ENCODE results near the gene HOXB5.

HOXB5 gene

DNA sequence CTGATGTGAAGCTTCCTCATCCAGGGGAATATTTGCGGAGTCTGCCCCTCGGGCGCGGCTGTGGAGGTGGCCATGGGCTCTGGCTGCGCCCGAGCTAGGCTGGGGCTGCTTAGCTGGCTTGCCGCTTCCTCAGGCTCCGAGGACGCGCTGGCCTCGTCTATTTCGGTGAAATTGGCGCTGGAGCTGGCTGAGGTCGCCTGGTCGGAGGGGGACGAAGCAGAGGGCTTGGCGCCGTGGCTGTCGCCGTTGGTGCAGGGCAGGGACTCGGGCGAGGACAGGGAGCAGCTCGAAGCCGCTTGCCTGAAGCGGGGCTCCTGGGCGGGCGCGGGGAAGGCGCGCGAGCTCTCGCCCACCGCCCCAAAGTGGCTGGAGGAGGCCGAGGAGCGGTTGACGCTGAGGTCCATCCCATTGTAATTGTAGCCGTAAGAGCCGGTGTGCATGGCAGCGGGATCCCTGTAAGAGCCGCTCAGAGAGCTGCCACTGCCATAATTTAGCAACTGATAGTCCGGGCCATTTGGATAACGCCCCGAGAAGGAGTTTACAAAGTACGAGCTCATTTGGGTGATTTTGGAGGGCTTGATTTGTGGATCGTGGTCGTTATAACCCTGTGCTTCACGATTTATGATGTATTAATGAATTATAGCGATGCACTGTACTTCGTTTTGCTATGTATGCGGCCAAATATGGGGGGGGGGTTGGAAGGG, at the start of gene HOXB5:
TSS of gene HOXB5 (minus strand) at position 654 of the 704 bp plus-strand sequence. CDS start at position 557, 97 bp downstream.
- no peak for DNase-seq (ENCODE audit: low spot score)
- CTCF ChIA-PET: interaction anchor here (0.7 to 1.4 kb wide), 2 partner anchors 9 to 450 kb away, joined by 3 to 4 read pairs; no protein-coding TSS in a partner anchor
- H3K27ac ChIP-seq: no peak within 1 kb of the TSS
- TF ChIP-seq, protein P1, sequence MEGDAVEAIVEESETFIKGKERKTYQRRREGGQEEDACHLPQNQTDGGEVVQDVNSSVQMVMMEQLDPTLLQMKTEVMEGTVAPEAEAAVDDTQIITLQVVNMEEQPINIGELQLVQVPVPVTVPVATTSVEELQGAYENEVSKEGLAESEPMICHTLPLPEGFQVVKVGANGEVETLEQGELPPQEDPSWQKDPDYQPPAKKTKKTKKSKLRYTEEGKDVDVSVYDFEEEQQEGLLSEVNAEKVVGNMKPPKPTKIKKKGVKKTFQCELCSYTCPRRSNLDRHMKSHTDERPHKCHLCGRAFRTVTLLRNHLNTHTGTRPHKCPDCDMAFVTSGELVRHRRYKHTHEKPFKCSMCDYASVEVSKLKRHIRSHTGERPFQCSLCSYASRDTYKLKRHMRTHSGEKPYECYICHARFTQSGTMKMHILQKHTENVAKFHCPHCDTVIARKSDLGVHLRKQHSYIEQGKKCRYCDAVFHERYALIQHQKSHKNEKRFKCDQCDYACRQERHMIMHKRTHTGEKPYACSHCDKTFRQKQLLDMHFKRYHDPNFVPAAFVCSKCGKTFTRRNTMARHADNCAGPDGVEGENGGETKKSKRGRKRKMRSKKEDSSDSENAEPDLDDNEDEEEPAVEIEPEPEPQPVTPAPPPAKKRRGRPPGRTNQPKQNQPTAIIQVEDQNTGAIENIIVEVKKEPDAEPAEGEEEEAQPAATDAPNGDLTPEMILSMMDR (conservative IDR thresholded peaks at IDR 0.05; ENCODE audit: low read depth): no peak
- POLR2A ChIA-PET (ENCODE audit: low non-redundant PET): no interaction called here

DNA sequence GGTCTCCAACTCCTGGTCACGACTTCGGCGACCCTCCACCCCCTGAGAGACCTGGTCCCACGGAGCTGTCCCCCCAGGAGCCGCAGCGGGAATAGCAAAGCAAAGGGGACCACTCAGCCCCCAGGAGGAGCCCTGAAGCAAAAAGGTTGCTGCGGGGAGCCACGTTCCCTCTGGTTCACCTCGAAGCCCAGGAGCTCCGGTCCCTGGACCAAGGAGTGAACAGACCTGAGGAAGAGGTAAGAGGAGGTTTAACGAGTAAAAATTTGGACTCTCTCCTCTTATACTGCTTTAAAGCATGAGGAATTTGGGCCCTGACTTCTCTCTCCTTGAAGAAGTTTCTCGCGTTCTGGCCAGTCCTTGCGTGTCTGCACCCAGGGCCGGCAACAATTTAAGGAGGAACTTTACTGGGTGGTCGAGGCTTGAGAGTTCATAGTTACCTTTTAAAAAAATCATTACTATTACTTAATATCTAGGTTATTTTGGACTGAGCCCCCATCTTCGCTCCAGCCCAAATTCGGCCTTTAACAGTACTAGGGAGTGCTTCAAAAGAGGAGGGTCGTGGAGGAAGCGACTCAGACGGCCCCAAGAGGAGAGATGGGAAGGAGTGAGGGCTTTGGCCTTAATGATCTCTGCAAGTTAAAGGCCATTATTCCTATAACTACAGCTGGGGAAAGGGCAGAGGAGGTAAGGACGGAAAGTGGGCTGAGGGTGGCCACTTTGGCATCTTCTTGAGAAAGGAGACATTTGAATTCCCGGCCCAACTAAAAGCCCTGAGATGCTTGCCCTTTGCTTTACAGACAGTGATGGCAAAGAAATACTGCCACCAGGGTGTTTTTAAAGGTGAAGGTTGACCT, 49.5 kb upstream of the HOXB5 start:
- POLR2A ChIA-PET (ENCODE audit: low non-redundant PET): no interaction called here
- DNase-seq (ENCODE audit: low spot score): no peak
- CTCF ChIA-PET: interaction anchor here (0.6 kb wide), 1 partner anchor 165 kb away, joined by 3 read pairs; no protein-coding TSS in a partner anchor
- H3K27ac ChIP-seq: no peak overlapping the region
- TF ChIP-seq, protein P1 (conservative IDR thresholded peaks at IDR 0.05; ENCODE audit: low read depth): no peak

DNA sequence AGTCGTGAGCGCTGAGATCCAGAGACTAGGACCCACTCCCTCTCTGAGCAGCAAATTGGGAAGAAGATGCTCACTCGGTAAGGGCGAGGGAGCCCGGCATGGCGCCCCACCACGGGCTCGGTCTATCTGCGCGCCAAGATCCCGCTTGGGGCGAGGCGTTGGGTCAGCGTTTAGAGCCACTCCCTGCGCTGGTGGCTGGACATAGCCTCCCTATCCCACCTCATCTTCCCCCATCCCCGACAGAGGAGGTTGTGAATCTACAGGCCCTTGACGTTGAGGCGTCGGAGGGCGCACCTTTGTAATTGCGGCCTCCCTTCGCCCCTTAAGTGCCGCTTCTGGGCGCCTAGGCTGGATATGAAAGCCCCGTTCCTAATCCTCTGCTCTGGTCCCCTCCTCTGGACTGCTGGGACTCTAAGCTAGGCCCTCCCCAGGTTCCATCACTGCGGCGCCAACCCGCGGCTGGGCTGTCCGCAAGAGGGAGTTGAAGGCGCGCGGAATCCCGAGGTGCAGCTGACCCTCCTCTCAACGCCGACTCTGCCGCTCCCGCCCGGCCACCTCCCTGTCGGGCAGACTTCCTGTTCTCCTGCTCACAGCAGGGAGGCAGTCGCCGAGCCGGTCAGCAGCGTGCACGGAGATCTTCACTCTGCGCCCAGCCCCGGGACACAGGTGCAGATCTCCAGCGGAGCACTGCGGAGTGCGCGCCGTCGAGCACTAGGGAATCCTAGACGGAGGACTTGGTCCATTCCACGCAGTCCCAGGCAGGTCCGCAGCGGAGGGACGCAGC, 48.7 kb upstream of the HOXB5 start:
- CTCF ChIA-PET: interaction anchor here (0.6 kb wide), 1 partner anchor 166 kb away, joined by 3 read pairs; no protein-coding TSS in a partner anchor
- no peak overlapping the region for H3K27ac ChIP-seq
- TF ChIP-seq, protein P1 (conservative IDR thresholded peaks at IDR 0.05; ENCODE audit: low read depth): no peak
- DNase-seq (ENCODE audit: low spot score): no peak
- POLR2A ChIA-PET (ENCODE audit: low non-redundant PET): no interaction called here

DNA sequence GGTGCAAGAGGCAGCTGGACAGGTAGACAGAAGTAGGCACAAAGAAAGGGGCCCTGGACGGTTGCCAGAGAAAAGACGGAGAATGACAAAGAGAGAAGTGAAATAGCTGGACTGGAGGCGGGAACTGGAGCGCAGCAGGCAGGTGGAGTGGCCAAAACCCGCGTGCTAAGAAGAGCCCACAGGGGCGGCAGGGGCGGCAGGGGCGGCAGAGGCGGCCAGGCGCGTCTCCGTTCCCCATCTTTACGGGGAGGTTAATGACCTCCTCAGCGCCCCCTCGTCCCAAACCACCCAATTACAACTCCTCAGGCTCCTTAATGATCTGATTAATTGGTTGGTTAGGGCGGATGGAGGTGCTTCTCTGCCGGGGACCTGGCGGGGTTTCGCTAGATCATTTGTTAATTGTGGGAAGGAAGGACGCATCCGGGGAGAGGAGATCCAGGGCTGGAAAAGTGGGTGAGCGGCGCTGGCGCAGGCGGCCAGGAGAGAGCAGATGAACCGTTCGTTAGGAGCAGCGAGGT, 48.0 kb upstream of the HOXB5 start:
- H3K27ac ChIP-seq: no peak overlapping the region
- TF ChIP-seq, protein P1 (conservative IDR thresholded peaks at IDR 0.05; ENCODE audit: low read depth): no peak
- DNase-seq (ENCODE audit: low spot score): no peak
- ChIA-PET CTCF (interaction anchor here (1.3 kb wide), 1 partner anchor 217 kb away, joined by 6 read pairs; no protein-coding TSS in a partner anchor), POLR2A (ENCODE audit: low non-redundant PET) (no interaction called here)

DNA sequence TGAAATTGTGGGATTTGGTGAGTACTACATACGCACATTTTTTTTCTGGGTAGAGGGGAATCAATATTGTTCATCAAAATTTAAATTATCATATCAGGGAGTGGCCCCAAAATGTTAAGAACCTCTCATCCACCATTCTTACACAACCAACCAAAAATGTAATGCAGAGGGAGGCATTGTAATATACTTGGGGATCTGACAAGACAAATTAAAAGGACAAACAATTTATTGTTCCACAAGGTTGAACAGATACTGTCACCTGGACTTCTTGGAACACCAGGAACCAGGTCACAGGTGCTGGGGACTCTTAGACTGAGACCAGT, 47.2 kb upstream of the HOXB5 start:
- no peak overlapping the region for H3K27ac ChIP-seq
- ChIA-PET POLR2A (ENCODE audit: low non-redundant PET) (no interaction called here), CTCF (interaction anchor here (0.6 to 1.3 kb wide), 2 partner anchors 218 to 613 kb away, joined by 6 to 11 read pairs; no protein-coding TSS in a partner anchor)
- TF ChIP-seq, protein P1 (conservative IDR thresholded peaks at IDR 0.05; ENCODE audit: low read depth): no peak
- no peak for DNase-seq (ENCODE audit: low spot score)

All from RWPE1 (cell line).